ENCODE data around the gene COPB1.
A peak's percentile ranks its signal among the peaks of the same experiment; 100 is the strongest.

The COPB1 gene

GRCh38 chr11:14503023-14503422 is 3.4 kb upstream of the COPB1 start:
- DNase-seq = no peak

GRCh38 chr11:14502039-14502438 is 2.4 kb upstream of the COPB1 start:
- no peak for DNase-seq

GRCh38 chr11:14500181-14500651 is 605 bp upstream of the COPB1 start:
- DNase-seq = peak; percentile 36

- peak; percentile 20 for DNase-seq
Observed at GRCh38 chr11:14499178-14499559, 442 bp downstream of the COPB1 start.

GRCh38 chr11:14480716-14481115 is 18.9 kb downstream of the COPB1 start:
- no peak for DNase-seq

- no peak for DNase-seq
Observed at GRCh38 chr11:14471127-14471526, 28.5 kb downstream of the COPB1 start.

GRCh38 chr11:14463623-14464022 is 36.0 kb downstream of the COPB1 start:
- no peak for DNase-seq

- DNase-seq = no peak
Observed at GRCh38 chr11:14460147-14460546, 39.5 kb downstream of the COPB1 start.

GRCh38 chr11:14458377-14458776 is 41.2 kb downstream of the COPB1 start:
- no peak for DNase-seq

GRCh38 chr11:14455648-14456430 is 43.8 kb downstream of the COPB1 start:
- DNase-seq = no peak

- DNase-seq = no peak
Observed at GRCh38 chr11:14454861-14455632, 44.6 kb downstream of the COPB1 start.

GRCh38 chr11:14451825-14452224 is 47.8 kb downstream of the COPB1 start:
- no peak for DNase-seq

- DNase-seq = no peak
Observed at GRCh38 chr11:14449302-14449714, 50.3 kb downstream of the COPB1 start.

GRCh38 chr11:14448240-14448639 is 51.4 kb downstream of the COPB1 start:
- no peak for DNase-seq

GRCh38 chr11:14446701-14447169 is 52.9 kb downstream of the COPB1 start:
- DNase-seq = no peak

GRCh38 chr11:14445542-14446530 is 53.8 kb downstream of the COPB1 start:
- DNase-seq = no peak

- DNase-seq = no peak
Observed at GRCh38 chr11:14444441-14445189, 55.0 kb downstream of the COPB1 start.

- DNase-seq = no peak
Observed at GRCh38 chr11:14443638-14444037, 56.0 kb downstream of the COPB1 start.

- DNase-seq = no peak
Observed at GRCh38 chr11:14435717-14436512, 63.7 kb downstream of the COPB1 start.

- DNase-seq = no peak
Observed at GRCh38 chr11:14425621-14426020, 74.0 kb downstream of the COPB1 start.

- no peak for DNase-seq
Observed at GRCh38 chr11:14424096-14424495, 75.5 kb downstream of the COPB1 start.
